Measurements from ENCODE around the gene FBXL5. TPM values are rescaled to one million over a fixed set of nuclear protein-coding genes. Genes with fewer than 3 reads are reported as not detected.

Gene FBXL5
- polyA plus RNA-seq, 4 donors = 38.4 to 63.6 (median 53.6) TPM

DNA sequence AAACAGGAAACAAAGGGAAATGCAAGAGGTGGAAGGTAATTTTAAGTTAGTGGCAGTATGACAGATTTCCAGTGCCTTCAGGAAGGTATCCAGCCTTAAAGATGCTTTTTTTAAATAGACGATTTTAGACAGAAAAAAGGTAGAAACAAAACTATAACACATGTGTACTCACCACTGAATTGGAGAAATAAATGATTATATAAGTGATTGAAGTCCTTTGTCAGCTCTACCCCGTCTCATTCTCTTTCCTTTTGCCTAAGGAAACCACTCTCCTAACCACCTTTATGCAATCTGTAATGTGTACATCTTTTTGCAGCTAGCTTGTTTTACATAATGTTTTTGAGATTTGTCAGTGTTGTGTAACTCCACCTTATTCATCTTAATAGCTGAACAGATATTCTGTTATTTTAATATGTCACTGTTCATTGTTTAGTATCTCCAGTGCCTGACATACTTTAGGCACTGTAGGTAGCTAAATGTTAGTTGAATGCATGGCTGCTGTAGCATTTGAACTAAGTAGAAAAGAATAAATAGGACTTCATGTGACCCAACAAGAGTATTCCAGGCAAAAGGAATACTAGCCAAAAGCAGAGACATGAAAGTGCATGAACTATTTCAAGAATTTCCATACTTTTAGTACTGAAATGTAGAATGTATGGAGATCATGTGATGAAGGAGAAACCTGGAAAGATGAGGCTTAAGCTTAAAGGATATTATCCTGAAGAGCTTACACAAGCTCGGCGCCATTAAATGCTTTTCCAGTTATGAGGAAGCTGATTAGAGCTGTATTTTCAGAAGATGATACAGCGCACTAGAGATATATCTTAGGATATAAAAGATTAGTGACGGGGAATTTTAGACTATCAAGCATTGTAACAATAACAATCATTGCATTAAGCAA, 27.3 kb upstream of the FBXL5 start:
- no peaks in the 10 kb centered on the region for H3K9me3 ChIP-seq (ENCODE audit: control insufficient read depth in 2 of 2, insufficient read depth in 1 of 2, low read depth in 1 of 2, low read length in 1 of 2)
- H3K4me1 ChIP-seq (ENCODE audit: control insufficient read depth in 3 of 3, insufficient read depth in 2 of 3, low read depth in 1 of 3, low read length in 2 of 3) = peaks cover 4 to 12% (median 4%) of the 10 kb centered on the region in 3 donors
- WGBS, 3 donors = 7 to 40% (median 25%) methylated on average over 6 of the region's 6 CpGs
- no peak for FAIRE-seq
- H3K27me3 ChIP-seq (ENCODE audit: control insufficient read depth in 3 of 3, insufficient read depth in 3 of 3, low read length in 3 of 3) = no peaks in the 10 kb centered on the region
- DNase-seq = peak; percentile 27 to 55
- H3K36me3 ChIP-seq (ENCODE audit: control insufficient read depth in 3 of 3, insufficient read depth in 2 of 3, low read depth in 1 of 3, low read length in 3 of 3) = peaks cover 0 to 2% (median 0%) of the 10 kb centered on the region in 3 donors
- peak overlapping the region; percentile 71 to 90 (median 77) for H3K4me3 ChIP-seq (ENCODE audit: low read depth in 1 of 3, low read length in 3 of 3)
- peak overlapping the region; percentile 86 to 99 (median 97) for H3K27ac ChIP-seq (ENCODE audit: low read depth in 1 of 3, low read length in 2 of 3)

DNA sequence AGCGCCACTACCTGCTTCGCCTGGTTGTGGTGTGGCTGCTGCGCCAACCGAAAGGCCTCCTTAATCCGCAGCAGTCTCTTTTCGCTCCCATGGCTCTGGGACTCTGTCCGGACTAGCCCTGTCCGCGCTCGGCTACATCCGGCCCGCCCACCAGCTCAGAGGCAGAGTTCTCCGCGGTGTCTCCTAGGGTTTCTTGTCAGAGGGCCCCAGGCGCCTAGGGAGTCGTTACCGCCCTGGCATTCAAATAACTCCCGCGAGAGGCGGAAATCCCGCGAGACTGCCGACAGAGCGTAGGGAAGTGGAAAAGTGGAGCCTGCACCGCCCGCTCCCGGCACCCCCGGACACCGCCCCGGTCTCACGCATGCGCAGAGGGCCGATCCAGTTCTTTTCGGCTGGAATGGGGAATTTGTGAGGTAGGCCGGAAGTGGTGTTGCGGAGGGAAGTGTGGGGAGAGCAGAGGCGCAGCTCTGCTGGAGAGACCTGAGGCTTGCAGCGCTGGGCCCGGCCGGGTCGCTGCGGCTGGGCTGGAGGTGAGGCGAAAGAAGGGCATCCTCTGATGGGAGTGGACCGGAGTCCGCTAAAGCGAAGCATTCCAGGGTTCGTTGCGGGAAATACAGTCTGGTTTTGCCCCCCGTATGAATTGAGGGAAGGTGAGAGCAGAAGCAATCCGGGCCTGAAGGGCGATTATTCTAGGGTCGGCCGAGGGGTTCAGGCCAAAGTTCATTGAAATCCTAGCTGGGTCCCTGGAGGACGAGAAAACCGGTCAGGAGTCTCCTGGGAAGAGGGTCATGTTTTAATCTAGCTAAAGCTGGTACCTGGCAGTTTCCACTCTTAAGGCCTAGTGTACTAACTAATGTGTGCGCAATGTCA, 26.4 kb upstream of the FBXL5 start, which contains the start of gene FAM200B:
Gene FAM200B (plus strand): TSS at position 456 of the 870 bp plus-strand sequence. CDS start 5,151 bp downstream, outside the sequence.
- 0% methylated on average over 56 of the region's 56 CpGs for WGBS, 3 donors
- FAIRE-seq = no peak
- H3K36me3 ChIP-seq (ENCODE audit: control insufficient read depth in 3 of 3, insufficient read depth in 2 of 3, low read depth in 1 of 3, low read length in 3 of 3) = peaks cover 0 to 2% (median 0%) of the 10 kb centered on the region in 3 donors

DNA sequence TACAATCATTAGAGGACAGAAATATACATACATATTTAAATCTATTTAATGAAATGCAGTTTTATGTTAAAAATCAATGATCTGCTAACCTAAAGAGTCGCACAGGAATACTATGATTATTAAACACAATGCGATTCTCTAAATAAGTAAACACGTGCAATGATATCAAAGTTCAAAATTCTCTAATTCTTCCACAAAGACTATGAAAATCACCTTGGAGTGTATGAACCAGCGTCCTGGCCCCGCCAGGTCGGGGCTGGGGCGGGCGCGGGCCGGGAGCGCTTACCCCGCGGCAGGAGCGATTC, 25.9 kb upstream of the FBXL5 start:
- no peak for DNase-seq
- Histone ChIP-seq H3K36me3 (ENCODE audit: control insufficient read depth in 3 of 3, insufficient read depth in 2 of 3, low read depth in 1 of 3, low read length in 3 of 3) (peaks cover 0 to 2% (median 0%) of the 10 kb centered on the region in 3 donors), H3K27me3 (ENCODE audit: control insufficient read depth in 3 of 3, insufficient read depth in 3 of 3, low read length in 3 of 3) (no peaks in the 10 kb centered on the region), H3K9me3 (ENCODE audit: control insufficient read depth in 2 of 2, insufficient read depth in 1 of 2, low read depth in 1 of 2, low read length in 1 of 2) (no peaks in the 10 kb centered on the region), H3K4me1 (ENCODE audit: control insufficient read depth in 3 of 3, insufficient read depth in 2 of 3, low read depth in 1 of 3, low read length in 2 of 3) (peaks cover 4 to 12% (median 4%) of the 10 kb centered on the region in 3 donors), H3K27ac (ENCODE audit: low read depth in 1 of 3, low read length in 2 of 3) (peak overlapping the region; percentile 41 to 97 (median 71)), H3K4me3 (ENCODE audit: low read depth in 1 of 3, low read length in 3 of 3) (peak overlapping the region; percentile 7 to 77 (median 71))
- 0 to 1% (median 1%) methylated on average over 14 of the region's 14 CpGs for WGBS, 3 donors
- FAIRE-seq = no peak

More for the DNA sequence above, 26.4 kb upstream of the FBXL5 start, which contains the start of gene FAM200B:
- peak within 1 kb of the TSS; percentile 71 to 90 (median 77) for H3K4me3 ChIP-seq (ENCODE audit: low read depth in 1 of 3, low read length in 3 of 3)
- peak within 1 kb of the TSS; percentile 86 to 99 (median 97) for H3K27ac ChIP-seq (ENCODE audit: low read depth in 1 of 3, low read length in 2 of 3)
- H3K9me3 ChIP-seq (ENCODE audit: control insufficient read depth in 2 of 2, insufficient read depth in 1 of 2, low read depth in 1 of 2, low read length in 1 of 2) = no peaks in the 10 kb centered on the region
- peak; percentile 99 for DNase-seq
- peaks cover 4 to 12% (median 4%) of the 10 kb centered on the region in 3 donors for H3K4me1 ChIP-seq (ENCODE audit: control insufficient read depth in 3 of 3, insufficient read depth in 2 of 3, low read depth in 1 of 3, low read length in 2 of 3)
- no peaks in the 10 kb centered on the region for H3K27me3 ChIP-seq (ENCODE audit: control insufficient read depth in 3 of 3, insufficient read depth in 3 of 3, low read length in 3 of 3)

DNA sequence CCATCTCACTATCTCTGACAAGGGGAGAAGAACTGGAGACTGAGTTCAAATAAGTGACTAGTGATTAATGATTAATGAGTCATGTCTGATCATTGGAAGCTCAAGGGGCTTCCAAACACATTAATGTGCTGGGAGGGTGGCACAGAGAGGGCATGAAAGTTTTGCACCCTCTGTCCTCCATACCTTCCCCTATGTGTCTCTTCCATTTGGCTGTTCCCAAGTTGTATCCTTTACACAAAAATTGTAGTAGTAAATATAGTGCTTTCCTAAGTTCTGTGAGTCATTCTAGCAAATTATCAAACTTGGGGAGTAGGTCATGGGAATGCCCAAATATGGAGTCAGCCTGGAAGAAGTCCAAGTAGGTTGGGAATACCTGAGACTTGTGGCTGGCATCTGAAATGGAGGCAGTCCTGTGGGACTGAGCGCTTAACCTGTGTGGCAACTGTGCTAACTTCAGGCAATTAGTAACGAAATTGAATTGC, 22.4 kb upstream of the FBXL5 start:
- H3K4me3 ChIP-seq (ENCODE audit: low read depth in 1 of 3, low read length in 3 of 3) = peak overlapping the region in 1 of 3 donors; percentile 4
- peaks cover 0 to 2% (median 0%) of the 10 kb centered on the region in 3 donors for H3K4me1 ChIP-seq (ENCODE audit: control insufficient read depth in 3 of 3, insufficient read depth in 2 of 3, low read depth in 1 of 3, low read length in 2 of 3)
- FAIRE-seq (no peak), DNase-seq (peak; percentile 85 to 94)
- WGBS, 3 donors = 11 to 65% (median 39%) methylated on average over 2 of the region's 2 CpGs
- no peaks in the 10 kb centered on the region for H3K9me3 ChIP-seq (ENCODE audit: control insufficient read depth in 2 of 2, insufficient read depth in 1 of 2, low read depth in 1 of 2, low read length in 1 of 2)
- H3K27ac ChIP-seq (ENCODE audit: low read depth in 1 of 3, low read length in 2 of 3) = peak overlapping the region; percentile 60 to 82 (median 66)
- no peaks in the 10 kb centered on the region for H3K27me3 ChIP-seq (ENCODE audit: control insufficient read depth in 3 of 3, insufficient read depth in 3 of 3, low read length in 3 of 3)
- H3K36me3 ChIP-seq (ENCODE audit: control insufficient read depth in 3 of 3, insufficient read depth in 2 of 3, low read depth in 1 of 3, low read length in 3 of 3) = no peaks in the 10 kb centered on the region

- H3K4me3 ChIP-seq (ENCODE audit: low read depth in 1 of 3, low read length in 3 of 3) = no peak overlapping the region
- DNase-seq (no peak), FAIRE-seq (no peak)
- peak overlapping the region in 1 of 3 donors; percentile 82 for H3K27ac ChIP-seq (ENCODE audit: low read depth in 1 of 3, low read length in 2 of 3)
- 85 to 89% (median 87%) methylated on average over 6 of the region's 6 CpGs for WGBS, 3 donors
- H3K4me1 ChIP-seq (ENCODE audit: control insufficient read depth in 3 of 3, insufficient read depth in 2 of 3, low read depth in 1 of 3, low read length in 2 of 3) = peaks cover 0 to 4% (median 0%) of the 10 kb centered on the region in 3 donors
- no peaks in the 10 kb centered on the region for H3K9me3 ChIP-seq (ENCODE audit: control insufficient read depth in 2 of 2, insufficient read depth in 1 of 2, low read depth in 1 of 2, low read length in 1 of 2)
- no peaks in the 10 kb centered on the region for H3K36me3 ChIP-seq (ENCODE audit: control insufficient read depth in 3 of 3, insufficient read depth in 2 of 3, low read depth in 1 of 3, low read length in 3 of 3)
- H3K27me3 ChIP-seq (ENCODE audit: control insufficient read depth in 3 of 3, insufficient read depth in 3 of 3, low read length in 3 of 3) = no peaks in the 10 kb centered on the region
Measured at GRCh38 chr4:15676899-15677298, 21.7 kb upstream of the FBXL5 start.

DNA sequence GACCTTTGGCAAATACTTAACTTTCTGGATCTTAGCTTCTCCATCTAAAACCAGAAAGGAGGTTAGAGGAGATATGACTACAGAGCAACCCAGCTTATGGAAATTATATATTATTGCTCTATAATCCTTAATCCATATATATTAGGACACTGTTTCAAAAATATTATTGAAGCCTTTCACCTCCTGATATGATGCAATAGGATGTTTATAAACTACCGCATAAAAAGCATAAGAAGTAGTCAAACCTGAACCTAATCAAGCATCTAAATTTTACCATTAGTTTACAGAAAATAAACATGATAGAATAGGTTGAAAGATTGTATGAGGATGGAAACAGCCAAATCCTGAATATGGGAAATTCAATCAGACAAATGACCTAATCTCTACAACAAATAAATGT, 20.9 kb upstream of the FBXL5 start:
- DNase-seq (no peak), FAIRE-seq (no peak)
- no peaks in the 10 kb centered on the region for H3K27me3 ChIP-seq (ENCODE audit: control insufficient read depth in 3 of 3, insufficient read depth in 3 of 3, low read length in 3 of 3)
- no peaks in the 10 kb centered on the region for H3K36me3 ChIP-seq (ENCODE audit: control insufficient read depth in 3 of 3, insufficient read depth in 2 of 3, low read depth in 1 of 3, low read length in 3 of 3)
- peaks cover 0 to 4% (median 0%) of the 10 kb centered on the region in 3 donors for H3K4me1 ChIP-seq (ENCODE audit: control insufficient read depth in 3 of 3, insufficient read depth in 2 of 3, low read depth in 1 of 3, low read length in 2 of 3)
- H3K4me3 ChIP-seq (ENCODE audit: low read depth in 1 of 3, low read length in 3 of 3) = no peak overlapping the region
- no peaks in the 10 kb centered on the region for H3K9me3 ChIP-seq (ENCODE audit: control insufficient read depth in 2 of 2, insufficient read depth in 1 of 2, low read depth in 1 of 2, low read length in 1 of 2)
- H3K27ac ChIP-seq (ENCODE audit: low read depth in 1 of 3, low read length in 2 of 3) = no peak overlapping the region
- WGBS, 3 donors = 93 to 95% (median 94%) methylated on average over 1 of the region's 1 CpG

DNA sequence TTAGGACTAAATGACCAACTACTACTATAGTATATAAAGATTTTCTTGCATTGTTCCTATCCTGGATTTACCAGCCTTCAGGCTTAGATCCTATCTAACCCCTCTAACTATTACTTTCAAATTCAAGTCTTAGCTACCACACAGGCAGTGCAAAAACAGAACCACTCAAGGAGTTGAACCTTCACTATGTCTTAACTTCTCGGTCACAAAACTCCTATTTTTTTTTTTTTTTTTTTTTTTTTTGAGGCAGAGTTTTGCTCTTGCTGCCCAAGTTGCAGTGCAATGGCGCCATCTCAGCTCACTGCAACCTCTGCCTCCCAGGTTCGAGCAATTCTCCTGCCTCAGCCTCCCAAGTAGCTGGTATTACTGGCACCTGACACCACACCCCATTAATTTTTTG, 20.2 kb upstream of the FBXL5 start:
- FAIRE-seq = no peak
- no peak overlapping the region for H3K27ac ChIP-seq (ENCODE audit: low read depth in 1 of 3, low read length in 2 of 3)
- WGBS, 3 donors = 83 to 98% (median 87%) methylated on average over 3 of the region's 3 CpGs

DNA sequence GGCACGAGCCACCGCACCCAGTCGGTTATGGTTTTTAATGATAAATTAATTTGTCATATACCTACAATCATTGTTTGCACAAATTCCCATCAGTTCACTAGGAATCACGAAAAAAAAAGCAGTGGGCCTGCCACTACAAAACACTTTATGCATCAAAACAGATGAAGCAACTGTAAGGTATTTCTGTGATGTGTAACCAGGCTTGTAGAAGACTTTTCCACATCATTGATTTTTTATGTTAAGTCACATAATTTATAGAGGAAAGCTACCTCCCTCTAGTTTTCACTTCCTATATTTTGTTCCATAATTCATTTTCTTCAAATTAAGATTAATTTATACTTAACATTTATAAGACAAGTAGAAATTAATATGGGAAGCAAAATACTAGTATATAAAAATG, 19.8 kb upstream of the FBXL5 start:
- peaks cover 0 to 4% (median 0%) of the 10 kb centered on the region in 3 donors for H3K4me1 ChIP-seq (ENCODE audit: control insufficient read depth in 3 of 3, insufficient read depth in 2 of 3, low read depth in 1 of 3, low read length in 2 of 3)
- H3K4me3 ChIP-seq (ENCODE audit: low read depth in 1 of 3, low read length in 3 of 3) = no peak overlapping the region
- H3K9me3 ChIP-seq (ENCODE audit: control insufficient read depth in 2 of 2, insufficient read depth in 1 of 2, low read depth in 1 of 2, low read length in 1 of 2) = no peaks in the 10 kb centered on the region
- no peak overlapping the region for H3K27ac ChIP-seq (ENCODE audit: low read depth in 1 of 3, low read length in 2 of 3)
- FAIRE-seq (no peak), DNase-seq (no peak)
- 93 to 95% (median 94%) methylated on average over 4 of the region's 4 CpGs for WGBS, 3 donors
- H3K27me3 ChIP-seq (ENCODE audit: control insufficient read depth in 3 of 3, insufficient read depth in 3 of 3, low read length in 3 of 3) = no peaks in the 10 kb centered on the region
- no peaks in the 10 kb centered on the region for H3K36me3 ChIP-seq (ENCODE audit: control insufficient read depth in 3 of 3, insufficient read depth in 2 of 3, low read depth in 1 of 3, low read length in 3 of 3)

More for the DNA sequence above, 20.2 kb upstream of the FBXL5 start:
- Histone ChIP-seq H3K36me3 (ENCODE audit: control insufficient read depth in 3 of 3, insufficient read depth in 2 of 3, low read depth in 1 of 3, low read length in 3 of 3) (no peaks in the 10 kb centered on the region), H3K4me3 (ENCODE audit: low read depth in 1 of 3, low read length in 3 of 3) (no peak overlapping the region), H3K9me3 (ENCODE audit: control insufficient read depth in 2 of 2, insufficient read depth in 1 of 2, low read depth in 1 of 2, low read length in 1 of 2) (no peaks in the 10 kb centered on the region), H3K27me3 (ENCODE audit: control insufficient read depth in 3 of 3, insufficient read depth in 3 of 3, low read length in 3 of 3) (no peaks in the 10 kb centered on the region), H3K4me1 (ENCODE audit: control insufficient read depth in 3 of 3, insufficient read depth in 2 of 3, low read depth in 1 of 3, low read length in 2 of 3) (peaks cover 0 to 4% (median 0%) of the 10 kb centered on the region in 3 donors)
- DNase-seq = no peak
